Epithelial cell of esophagus (primary cell): Measurements from ENCODE around the gene DBP.

Source experiments
- DNase-seq: peaks from one replicate; pipeline ENCODE4 v3.0.0; 2010; ENCODE audit warnings: low read depth
- H3K4me3 ChIP-seq: 2 replicates; pipeline ENCODE4 v1.5.1; 2011; ENCODE audit warnings: mild to moderate bottlenecking, low read length, control low read depth
- TF ChIP-seq, protein P1 (sequence below): IDR thresholded peaks from 2 replicates; pipeline ENCODE4 v1.5.1; 2011; ENCODE audit warnings: low read depth, mild to moderate bottlenecking, low read length, control low read depth, inconsistent platforms; ENCODE audit not compliant: insufficient read depth; ENCODE audit errors: missing control alignments

The DBP gene

DNA sequence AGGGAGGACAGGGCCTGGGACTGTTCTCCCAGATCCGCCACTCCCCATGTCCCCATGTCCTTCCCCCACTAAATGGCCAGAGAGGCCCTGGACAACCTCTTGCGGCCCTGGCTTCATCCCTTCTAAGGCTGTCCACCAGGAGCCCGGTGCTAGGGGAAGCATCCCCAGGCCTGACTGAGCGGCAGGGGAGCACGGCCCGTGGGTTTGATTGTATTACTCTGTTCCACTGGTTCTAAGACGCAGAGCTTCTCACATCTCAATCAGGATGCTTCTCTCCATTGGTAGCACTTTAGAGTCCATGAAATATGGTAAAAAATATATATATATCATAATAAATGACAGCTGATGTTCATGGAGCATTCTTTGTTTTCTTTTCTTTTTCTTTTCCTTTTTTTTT is 29.8 kb downstream of the DBP start:
- H3K4me3 ChIP-seq: no peak overlapping the region
- DNase-seq: no peak
- TF ChIP-seq, protein P1, sequence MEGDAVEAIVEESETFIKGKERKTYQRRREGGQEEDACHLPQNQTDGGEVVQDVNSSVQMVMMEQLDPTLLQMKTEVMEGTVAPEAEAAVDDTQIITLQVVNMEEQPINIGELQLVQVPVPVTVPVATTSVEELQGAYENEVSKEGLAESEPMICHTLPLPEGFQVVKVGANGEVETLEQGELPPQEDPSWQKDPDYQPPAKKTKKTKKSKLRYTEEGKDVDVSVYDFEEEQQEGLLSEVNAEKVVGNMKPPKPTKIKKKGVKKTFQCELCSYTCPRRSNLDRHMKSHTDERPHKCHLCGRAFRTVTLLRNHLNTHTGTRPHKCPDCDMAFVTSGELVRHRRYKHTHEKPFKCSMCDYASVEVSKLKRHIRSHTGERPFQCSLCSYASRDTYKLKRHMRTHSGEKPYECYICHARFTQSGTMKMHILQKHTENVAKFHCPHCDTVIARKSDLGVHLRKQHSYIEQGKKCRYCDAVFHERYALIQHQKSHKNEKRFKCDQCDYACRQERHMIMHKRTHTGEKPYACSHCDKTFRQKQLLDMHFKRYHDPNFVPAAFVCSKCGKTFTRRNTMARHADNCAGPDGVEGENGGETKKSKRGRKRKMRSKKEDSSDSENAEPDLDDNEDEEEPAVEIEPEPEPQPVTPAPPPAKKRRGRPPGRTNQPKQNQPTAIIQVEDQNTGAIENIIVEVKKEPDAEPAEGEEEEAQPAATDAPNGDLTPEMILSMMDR: no peak

DNA sequence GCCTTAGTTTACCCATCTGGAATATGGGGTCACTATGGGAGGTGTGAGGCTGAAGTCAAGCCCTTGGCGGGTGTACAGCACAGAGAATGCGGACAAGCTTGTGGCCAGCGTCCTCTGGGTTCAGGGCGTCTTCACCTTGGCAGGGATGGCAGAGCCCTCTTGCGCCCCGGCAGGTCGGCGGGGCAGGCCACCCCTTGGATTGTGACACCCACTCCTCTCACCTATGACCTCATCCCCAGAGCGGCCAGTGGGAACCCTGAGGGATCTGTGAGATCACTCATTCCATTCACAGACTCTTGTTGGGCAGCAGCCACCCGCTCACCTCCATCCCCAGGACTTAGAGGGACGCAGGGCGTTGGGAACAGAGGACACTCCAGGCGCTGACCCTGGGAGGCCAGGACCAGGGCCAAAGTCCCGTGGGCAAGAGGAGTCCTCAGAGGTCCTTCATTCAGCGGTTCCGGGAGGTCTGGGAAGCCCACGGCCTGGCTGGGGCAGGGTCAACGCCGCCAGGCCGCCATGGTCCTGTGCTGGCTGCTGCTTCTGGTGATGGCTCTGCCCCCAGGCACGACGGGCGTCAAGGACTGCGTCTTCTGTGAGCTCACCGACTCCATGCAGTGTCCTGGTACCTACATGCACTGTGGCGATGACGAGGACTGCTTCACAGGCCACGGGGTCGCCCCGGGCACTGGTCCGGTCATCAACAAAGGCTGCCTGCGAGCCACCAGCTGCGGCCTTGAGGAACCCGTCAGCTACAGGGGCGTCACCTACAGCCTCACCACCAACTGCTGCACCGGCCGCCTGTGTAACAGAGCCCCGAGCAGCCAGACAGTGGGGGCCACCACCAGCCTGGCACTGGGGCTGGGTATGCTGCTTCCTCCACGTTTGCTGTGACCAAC is 30.5 kb downstream of the DBP start, which contains the start of gene SPACA4:
TSS of gene SPACA4 (plus strand) at position 280 of the 896 bp plus-strand sequence. CDS start at position 517, 237 bp downstream.
- TF ChIP-seq, protein P1: no peak
- H3K4me3 ChIP-seq: no peak within 1 kb of the TSS
- no peak for DNase-seq

DNA sequence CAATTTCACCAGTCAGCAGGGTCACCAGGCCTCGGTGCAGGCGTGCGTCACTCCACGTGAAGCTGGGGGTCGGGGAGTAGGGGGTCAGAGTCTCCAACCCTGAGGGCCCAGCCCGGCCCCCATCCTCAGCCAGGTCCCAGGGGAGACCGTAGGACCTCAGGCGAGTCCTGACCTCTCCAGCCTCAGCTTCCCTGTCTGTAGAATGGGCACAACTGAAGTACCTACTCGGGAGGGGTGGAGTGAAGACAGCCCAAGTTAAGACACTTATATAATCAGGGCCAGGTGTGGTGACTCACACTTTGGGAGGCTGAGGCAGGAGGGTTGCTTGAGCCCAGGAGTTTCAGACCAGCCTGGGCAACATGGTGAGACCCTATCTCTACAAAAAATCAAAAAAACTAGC is 33.3 kb downstream of the DBP start:
- no peak for DNase-seq
- TF ChIP-seq, protein P1: no peak
- no peak overlapping the region for H3K4me3 ChIP-seq

DNA sequence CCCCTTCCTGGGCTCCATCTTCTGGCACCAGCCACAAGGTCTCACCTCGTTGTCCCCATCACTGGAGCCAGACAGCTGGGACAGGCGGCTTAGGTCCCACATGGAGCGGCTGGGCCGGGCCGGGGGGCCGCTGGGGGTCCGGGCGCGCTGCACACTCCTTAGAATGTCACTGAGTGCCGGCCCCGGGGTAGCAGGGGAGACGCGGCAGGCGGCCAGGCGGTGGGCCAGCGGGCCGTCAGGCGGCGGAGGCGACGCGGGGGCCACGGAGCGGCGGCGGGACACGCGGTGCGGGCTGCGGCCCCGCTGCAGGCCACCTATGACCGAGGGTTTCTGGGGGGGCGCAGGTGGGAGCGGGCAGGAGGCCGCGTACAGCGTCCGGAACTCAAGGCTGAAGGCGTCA is 33.7 kb downstream of the DBP start:
- DNase-seq: no peak
- no peak overlapping the region for H3K4me3 ChIP-seq
- TF ChIP-seq, protein P1: no peak

DNA sequence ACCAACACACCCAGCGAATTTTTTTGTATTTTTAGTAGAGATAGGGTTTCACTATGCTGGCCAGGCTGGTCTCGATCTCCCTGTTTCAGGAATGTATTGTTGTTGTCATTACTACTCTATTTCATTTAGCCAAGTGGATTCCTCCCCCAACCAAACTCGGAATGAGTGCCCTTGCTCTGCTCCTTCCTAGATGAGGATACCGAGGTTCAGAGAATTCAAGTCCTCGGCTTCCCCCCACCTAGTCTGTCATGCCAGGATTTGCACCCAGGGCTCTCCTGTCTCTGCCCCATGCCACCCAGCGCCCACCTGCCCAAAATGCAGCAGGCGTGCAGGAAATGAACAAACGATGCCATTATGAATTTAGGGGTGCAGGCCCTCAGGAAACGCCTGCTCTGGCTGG is 34.2 kb downstream of the DBP start:
- TF ChIP-seq, protein P1: no peak
- DNase-seq: no peak
- H3K4me3 ChIP-seq: no peak overlapping the region

DNA sequence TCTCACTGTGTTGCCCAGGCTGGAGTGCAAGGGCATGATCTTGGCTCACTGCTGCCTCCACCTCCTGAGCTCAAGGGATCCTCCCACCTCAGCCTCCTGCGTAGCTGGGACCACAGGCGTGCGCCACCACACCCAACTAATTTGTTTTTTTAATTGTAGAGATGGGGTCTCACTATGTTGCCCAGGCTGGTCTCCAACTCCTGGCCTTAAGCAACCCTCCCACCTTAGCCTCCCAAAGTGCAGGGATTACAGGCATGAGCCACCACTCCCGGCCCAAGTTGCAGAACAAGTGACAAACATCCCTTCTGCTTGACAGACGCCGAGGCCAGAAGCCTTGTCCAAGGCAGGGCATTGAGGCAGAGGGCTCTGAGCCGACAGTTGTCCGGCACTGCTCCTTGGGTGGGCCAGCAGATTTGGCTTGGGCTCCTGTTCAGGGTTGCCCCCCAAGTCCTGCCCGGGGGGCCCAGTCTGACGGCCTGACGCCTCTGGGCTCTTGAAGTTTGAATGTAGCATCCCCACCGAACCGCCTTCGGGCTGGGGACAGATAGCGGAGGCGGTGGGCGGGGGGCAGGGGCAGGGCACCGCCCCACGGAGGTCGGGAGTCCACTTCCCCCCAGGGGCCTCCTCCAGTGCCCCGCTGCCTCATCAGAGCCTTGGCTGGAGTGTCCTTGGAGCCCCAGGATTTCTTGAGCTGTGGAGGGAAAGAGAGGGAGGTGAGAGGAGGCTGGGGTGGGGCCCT is 36.3 kb downstream of the DBP start:
- no peak for DNase-seq
- TF ChIP-seq, protein P1: no peak

More for the DNA sequence above, 36.3 kb downstream of the DBP start:
- H3K4me3 ChIP-seq: no peak overlapping the region
